H9 (cell line): ENCODE data around the gene SKIC8. TPM values are rescaled to one million over a fixed set of nuclear protein-coding genes. Genes with fewer than 3 reads are reported as not detected.

ENCODE experiments used
- DNase-seq: peaks from one replicate; pipeline ENCODE4 v3.0.0-alpha.2; 2017
- H2AFZ ChIP-seq: one replicate; pipeline ENCODE4 v1.6.1; 2013; ENCODE audit warnings: mild to moderate bottlenecking, low read length, control low read depth, moderate library complexity
- H2AK5ac ChIP-seq: 2 replicates; pipeline ENCODE4 v1.6.1; 2013; ENCODE audit warnings: low read length, control low read depth, mixed read lengths; ENCODE audit not compliant: insufficient read length
- H2BK120ac ChIP-seq: one replicate; pipeline ENCODE4 v1.6.1; 2013; ENCODE audit warnings: low read depth, mild to moderate bottlenecking, low read length, control low read depth, inconsistent platforms; ENCODE audit not compliant: poor library complexity, severe bottlenecking
- H2BK12ac ChIP-seq: 2 replicates; pipeline ENCODE4 v1.6.1; 2013; ENCODE audit warnings: low read length, control low read depth, mixed read lengths, low read depth; ENCODE audit not compliant: insufficient read length
- H2BK15ac ChIP-seq: 2 replicates; pipeline ENCODE4 v1.6.1; 2013; ENCODE audit warnings: low read depth, low read length, control low read depth
- H2BK20ac ChIP-seq: one replicate; pipeline ENCODE4 v1.6.1; 2013; ENCODE audit warnings: low read depth, mild to moderate bottlenecking, low read length, control low read depth, inconsistent platforms; ENCODE audit not compliant: poor library complexity, severe bottlenecking
- H2BK5ac ChIP-seq: 2 replicates; pipeline ENCODE4 v1.6.1; 2013; ENCODE audit warnings: low read length, control low read depth, mixed read lengths; ENCODE audit not compliant: insufficient read length
- H3K14ac ChIP-seq: 2 replicates; pipeline ENCODE4 v1.6.1; 2013; ENCODE audit warnings: low read length, control low read depth; ENCODE audit not compliant: insufficient read depth
- H3K18ac ChIP-seq: 2 replicates; pipeline ENCODE4 v1.6.1; 2013; ENCODE audit warnings: low read depth, mild to moderate bottlenecking, mixed read lengths, low read length, control low read depth; ENCODE audit not compliant: insufficient read length
- H3K23ac ChIP-seq: 2 replicates; pipeline ENCODE4 v1.6.1; 2013; ENCODE audit warnings: low read length, control low read depth, mixed read lengths, low read depth; ENCODE audit not compliant: insufficient read length
- H3K23me2 ChIP-seq: 2 replicates; pipeline ENCODE4 v1.6.1; 2013; ENCODE audit warnings: low read depth, mild to moderate bottlenecking, mixed read lengths, low read length, control low read depth; ENCODE audit not compliant: insufficient read length, poor library complexity, severe bottlenecking
- H3K27ac ChIP-seq: 2 replicates; pipeline ENCODE4 v1.5.1; 2013; ENCODE audit warnings: low read length, control low read depth, mixed read lengths, low read depth; ENCODE audit not compliant: insufficient read length
- H3K27me3 ChIP-seq: 2 replicates; pipeline ENCODE4 v1.6.1; 2013; ENCODE audit warnings: low read length, control low read depth, inconsistent platforms; ENCODE audit not compliant: insufficient read depth
- H3K4ac ChIP-seq: 2 replicates; pipeline ENCODE4 v1.6.1; 2013; ENCODE audit warnings: low read depth, mild to moderate bottlenecking, control low read depth, inconsistent platforms, low read length, moderate library complexity
- H3K4me1 ChIP-seq: 2 replicates; pipeline ENCODE4 v1.6.1; 2013; ENCODE audit warnings: low read length, control low read depth, inconsistent platforms; ENCODE audit not compliant: insufficient read depth
- H3K4me2 ChIP-seq: 2 replicates; pipeline ENCODE4 v1.6.1; 2013; ENCODE audit warnings: low read length, control low read depth, mixed read lengths; ENCODE audit not compliant: insufficient read length, insufficient read depth
- H3K56ac ChIP-seq: 2 replicates; pipeline ENCODE4 v1.6.1; 2013; ENCODE audit warnings: low read depth, mild to moderate bottlenecking, mixed read lengths, low read length, control low read depth; ENCODE audit not compliant: insufficient read length
- H3K79me1 ChIP-seq: 2 replicates; pipeline ENCODE4 v1.6.1; 2013; ENCODE audit warnings: low read depth, mild to moderate bottlenecking, moderate library complexity, low read length, control low read depth, inconsistent platforms; ENCODE audit not compliant: insufficient read depth, poor library complexity, severe bottlenecking
- H3K79me2 ChIP-seq: 2 replicates; pipeline ENCODE4 v1.6.1; 2013; ENCODE audit warnings: low read length, control low read depth, inconsistent platforms; ENCODE audit not compliant: insufficient read depth
- H3K9ac ChIP-seq: 2 replicates; pipeline ENCODE4 v1.6.1; 2013; ENCODE audit warnings: low read length, control low read depth, mixed read lengths; ENCODE audit not compliant: insufficient read length; ENCODE audit errors: extremely low read depth
- H3K9me3 ChIP-seq: one replicate; pipeline ENCODE4 v1.6.1; 2013; ENCODE audit warnings: low read depth, low read length, inconsistent platforms; ENCODE audit not compliant: control insufficient read depth
- H3T11ph ChIP-seq: one replicate; pipeline ENCODE4 v1.6.1; 2013; ENCODE audit warnings: mild to moderate bottlenecking, low read length, control low read depth, inconsistent platforms
- H4K20me1 ChIP-seq: one replicate; pipeline ENCODE4 v1.6.1; 2013; ENCODE audit not compliant: control insufficient read depth, insufficient read length, insufficient read depth
- H4K5ac ChIP-seq: 2 replicates; pipeline ENCODE4 v1.6.1; 2013; ENCODE audit warnings: low read depth, mild to moderate bottlenecking, mixed read lengths, low read length, control low read depth; ENCODE audit not compliant: insufficient read length
- H4K8ac ChIP-seq: replicated peaks from 2 replicates; pipeline ENCODE4 v1.6.1; 2013; ENCODE audit warnings: low read length, control low read depth, mixed read lengths, low read depth; ENCODE audit not compliant: insufficient read length
- H4K91ac ChIP-seq: 2 replicates; pipeline ENCODE4 v1.6.1; 2013; ENCODE audit warnings: low read depth, mild to moderate bottlenecking, moderate library complexity, mixed read lengths, low read length, control low read depth; ENCODE audit not compliant: insufficient read length
- H3K27ac Mint-ChIP-seq, 3 experiments: 2 replicates in 2 of 3; 3 replicates in 1 of 3; pipeline ENCODE4 v1.8.0; 2020 to 2021; ENCODE audit warnings: mixed read lengths in 3 of 3, mild to moderate bottlenecking in 1 of 3, moderate library complexity in 1 of 3
- H3K27me3 Mint-ChIP-seq: 2 replicates; pipeline ENCODE4 v1.8.0; 2021; ENCODE audit warnings: low read depth, mild to moderate bottlenecking, moderate library complexity, mixed read lengths
- H3K36me3 Mint-ChIP-seq, 3 experiments: 2 replicates in 2 of 3; 3 replicates in 1 of 3; pipeline ENCODE4 v1.8.0; 2020 to 2021; ENCODE audit warnings: low read depth in 3 of 3, mixed read lengths in 3 of 3; ENCODE audit not compliant: insufficient read depth in 1 of 3
- H3K4me1 Mint-ChIP-seq, 2 experiments: 2 replicates each; pipeline ENCODE4 v1.8.0; 2020; ENCODE audit warnings: mixed read lengths in 2 of 2
- H3K4me3 Mint-ChIP-seq, 2 experiments: 2 replicates in 1 of 2; 3 replicates in 1 of 2; pipeline ENCODE4 v1.8.0; 2020 to 2021; ENCODE audit warnings: mild to moderate bottlenecking in 2 of 2, mixed read lengths in 2 of 2, moderate library complexity in 1 of 2
- H3K9me3 Mint-ChIP-seq, 2 experiments: 2 replicates in 1 of 2; 3 replicates in 1 of 2; pipeline ENCODE4 v1.8.0; 2020; ENCODE audit warnings: mild to moderate bottlenecking in 2 of 2, mixed read lengths in 2 of 2, moderate library complexity in 1 of 2
- WGBS: extraction: QIAGEN DNeasy Blood & Tissue Kit; methylation state at CpG from one replicate; pipeline ENCODE4 v1.1.7; 2013; ENCODE audit warnings: missing lambda C conversion rate, low lambda C conversion rate, mixed read lengths; ENCODE audit not compliant: insufficient read length; ENCODE audit errors: extremely low coverage; 5-methylcytosine and 5-hydroxymethylcytosine counted together
- total RNA-seq: library from RNA; stranded (reverse); gene quantifications from 2 replicates; pipeline ENCODE4 v1.2.1, GENCODE V29; 2021
- TF ChIP-seq, protein P1 (sequence below): fragments of 200-600 bp; sonication (generic); conservative IDR thresholded peaks from 3 replicates; pipeline ENCODE4 v1.8.0; 2021; ENCODE audit warnings: antibody characterized with exemption, mild to moderate bottlenecking

Gene SKIC8
- total RNA-seq, 1 experiment from 2014 or later = 45.6 TPM

DNA sequence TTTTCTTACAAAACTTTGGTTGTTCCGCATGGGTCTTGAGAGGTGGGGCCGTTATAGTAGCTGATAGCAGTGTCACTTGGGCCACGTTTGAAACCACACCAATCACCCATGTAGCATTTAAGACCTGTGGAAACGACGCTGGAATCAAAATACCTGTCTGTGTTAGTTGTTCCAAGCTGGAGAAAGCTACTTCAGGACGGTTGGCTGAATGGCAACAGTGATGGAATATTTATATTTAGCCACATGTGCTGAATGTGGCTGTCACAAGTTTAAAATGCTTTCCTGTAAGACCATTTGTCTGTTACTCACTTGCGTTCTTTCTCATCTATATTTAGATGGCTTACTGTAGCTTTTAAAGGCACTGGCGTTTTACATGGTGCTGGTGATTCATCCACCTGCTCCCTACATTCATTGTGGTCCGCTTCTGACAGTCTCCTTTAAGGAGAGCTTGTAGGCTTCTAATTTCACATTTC is 33.6 kb downstream of the SKIC8 start:
- H2BK20ac ChIP-seq = no peak overlapping the region
- H3K27ac ChIP-seq = no peak overlapping the region
- no peaks in the 10 kb centered on the region for H3K4me1 ChIP-seq
- H3K9ac ChIP-seq = no peak overlapping the region
- H2BK120ac ChIP-seq = no peak overlapping the region
- no peak overlapping the region for H4K5ac ChIP-seq
- no peak overlapping the region for H3K4ac ChIP-seq
- H2BK5ac ChIP-seq = no peak overlapping the region
- no peak overlapping the region for H2BK12ac ChIP-seq
- Mint-ChIP-seq H3K36me3 (no peaks in the 10 kb centered on the region), H3K27ac (no peak overlapping the region), H3K4me1 (0 out of 4 replicates have a peak, but pooled peaks cover 0 to 2% of the 10 kb centered on the region in 2 experiments), H3K9me3 (no peaks in the 10 kb centered on the region), H3K4me3 (no peak overlapping the region), H3K27me3 (no peaks in the 10 kb centered on the region; the same call in 1 of the 2 replicates)
- no peak overlapping the region for H2AFZ ChIP-seq
- no peak overlapping the region for H3K23ac ChIP-seq
- H3K14ac ChIP-seq = no peak overlapping the region
- DNase-seq = no peak
- peaks cover 4% of the 10 kb centered on the region for H3K23me2 ChIP-seq
- no peaks in the 10 kb centered on the region for H3K27me3 ChIP-seq
- no peak overlapping the region for H2AK5ac ChIP-seq
- H2BK15ac ChIP-seq = no peak overlapping the region
- no peak overlapping the region for H3T11ph ChIP-seq
- H3K79me2 ChIP-seq = no peaks in the 10 kb centered on the region
- no peak overlapping the region for H4K8ac ChIP-seq
- no peak overlapping the region for H4K91ac ChIP-seq
- H4K20me1 ChIP-seq = no peaks in the 10 kb centered on the region
- H3K9me3 ChIP-seq = no peaks in the 10 kb centered on the region
- TF ChIP-seq, protein P1, sequence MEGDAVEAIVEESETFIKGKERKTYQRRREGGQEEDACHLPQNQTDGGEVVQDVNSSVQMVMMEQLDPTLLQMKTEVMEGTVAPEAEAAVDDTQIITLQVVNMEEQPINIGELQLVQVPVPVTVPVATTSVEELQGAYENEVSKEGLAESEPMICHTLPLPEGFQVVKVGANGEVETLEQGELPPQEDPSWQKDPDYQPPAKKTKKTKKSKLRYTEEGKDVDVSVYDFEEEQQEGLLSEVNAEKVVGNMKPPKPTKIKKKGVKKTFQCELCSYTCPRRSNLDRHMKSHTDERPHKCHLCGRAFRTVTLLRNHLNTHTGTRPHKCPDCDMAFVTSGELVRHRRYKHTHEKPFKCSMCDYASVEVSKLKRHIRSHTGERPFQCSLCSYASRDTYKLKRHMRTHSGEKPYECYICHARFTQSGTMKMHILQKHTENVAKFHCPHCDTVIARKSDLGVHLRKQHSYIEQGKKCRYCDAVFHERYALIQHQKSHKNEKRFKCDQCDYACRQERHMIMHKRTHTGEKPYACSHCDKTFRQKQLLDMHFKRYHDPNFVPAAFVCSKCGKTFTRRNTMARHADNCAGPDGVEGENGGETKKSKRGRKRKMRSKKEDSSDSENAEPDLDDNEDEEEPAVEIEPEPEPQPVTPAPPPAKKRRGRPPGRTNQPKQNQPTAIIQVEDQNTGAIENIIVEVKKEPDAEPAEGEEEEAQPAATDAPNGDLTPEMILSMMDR = no peak
- H3K79me1 ChIP-seq = no peaks in the 10 kb centered on the region
- no peak overlapping the region for H3K18ac ChIP-seq
- H3K56ac ChIP-seq = no peak overlapping the region
- WGBS = no CpG with 5 or more reads among the region's 9 CpGs
- no peak overlapping the region for H3K4me2 ChIP-seq
